Fibroblast of gingiva (primary cell): Measurements from ENCODE around the gene CPNE5.

ENCODE experiments used
- DNase-seq: peaks from one replicate; pipeline ENCODE4 v3.0.0-alpha.2; 2011; ENCODE audit warnings: low read depth

Gene CPNE5

GRCh38 chr6:36760685-36761435 is 78.4 kb downstream of the CPNE5 start:
- DNase-seq = no peak

DNA sequence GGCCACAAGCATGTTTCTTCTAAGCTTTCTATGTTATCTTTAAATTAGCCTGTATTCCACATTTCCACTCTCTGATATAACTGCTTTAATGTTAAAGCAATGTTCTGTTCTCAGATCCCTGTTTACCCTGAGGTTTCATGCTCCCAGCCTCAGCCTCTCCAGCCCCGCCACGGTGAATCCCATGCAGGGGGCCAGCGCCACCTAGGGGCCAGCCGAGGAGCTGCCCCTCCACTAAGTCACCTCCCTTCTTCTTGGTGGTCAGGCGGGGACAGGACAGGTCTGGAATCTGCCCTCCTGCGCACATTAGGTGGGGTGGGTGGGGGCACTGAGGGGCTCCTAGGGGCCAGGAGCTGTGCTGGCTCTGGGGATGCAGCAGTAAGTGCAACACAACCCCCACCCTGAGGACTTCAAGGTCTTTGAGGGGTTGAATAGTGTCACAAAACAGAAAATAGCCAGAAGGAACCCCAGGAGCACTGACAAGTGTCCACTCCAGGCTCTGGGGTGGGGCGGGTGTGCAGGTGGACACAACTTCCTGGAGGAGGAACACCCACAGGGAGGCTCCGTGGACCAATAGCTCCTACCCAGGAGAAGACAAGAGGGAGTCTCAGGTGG is 80.0 kb downstream of the CPNE5 start:
- DNase-seq = peak; percentile 67

DNA sequence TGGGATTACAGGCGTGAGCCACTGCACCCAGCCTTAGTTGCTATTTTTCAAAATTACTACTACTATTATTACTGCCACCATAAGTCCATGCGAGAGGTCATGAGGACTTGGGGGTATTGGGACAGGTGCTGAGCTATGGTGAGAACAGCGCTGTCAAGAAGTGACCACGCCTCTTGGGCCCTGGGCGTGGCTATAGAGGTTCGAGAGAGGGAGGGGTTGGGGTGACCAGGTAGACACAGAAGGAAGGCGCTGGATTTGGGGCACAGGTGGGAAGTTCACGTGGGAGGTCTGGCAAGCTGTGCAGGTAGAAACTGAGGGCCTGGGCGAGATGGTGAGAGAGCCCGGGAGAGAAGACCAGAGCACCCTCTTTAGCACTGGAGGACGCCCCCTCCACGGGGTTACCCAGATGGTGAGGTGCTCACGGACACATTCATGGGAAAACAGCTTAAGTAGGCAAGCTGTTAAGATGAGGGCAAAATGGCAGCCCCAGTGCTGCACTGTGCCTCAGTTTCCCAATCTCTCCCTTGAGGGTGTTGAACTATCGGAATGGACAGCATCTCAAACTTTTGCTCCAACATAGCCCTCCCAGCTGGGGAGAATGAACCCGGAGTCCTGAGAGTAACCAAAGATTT is 80.6 kb downstream of the CPNE5 start:
- DNase-seq = no peak

GRCh38 chr6:36757943-36758508 is 81.2 kb downstream of the CPNE5 start:
- DNase-seq = no peak

GRCh38 chr6:36757206-36757605 is 82.0 kb downstream of the CPNE5 start:
- no peak for DNase-seq

DNA sequence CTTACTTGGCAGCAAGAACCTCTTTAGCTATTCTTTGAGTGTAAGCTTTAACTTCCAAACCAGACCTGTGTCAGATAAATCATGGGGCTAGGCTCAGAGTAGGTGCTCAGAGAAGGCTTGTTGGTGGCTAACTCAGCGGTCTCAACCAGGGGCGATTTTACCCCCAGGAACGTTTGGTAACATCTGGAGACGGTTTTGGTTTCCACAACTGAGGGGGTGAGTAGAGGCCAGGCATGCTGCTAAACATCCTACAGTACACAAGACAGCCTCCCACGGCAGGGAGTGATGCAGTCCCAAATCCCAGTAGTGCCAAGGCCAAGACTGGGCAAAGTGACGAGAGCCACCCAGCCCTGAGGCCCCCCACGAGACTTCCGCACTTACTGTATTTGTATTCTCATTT is 82.5 kb downstream of the CPNE5 start:
- DNase-seq = no peak

- DNase-seq = no peak
Measured at GRCh38 chr6:36755435-36756348, 83.6 kb downstream of the CPNE5 start.

GRCh38 chr6:36754582-36755434 is 84.4 kb downstream of the CPNE5 start:
- no peak for DNase-seq

- no peak for DNase-seq
Measured at GRCh38 chr6:36753671-36754405, 85.4 kb downstream of the CPNE5 start.

DNA sequence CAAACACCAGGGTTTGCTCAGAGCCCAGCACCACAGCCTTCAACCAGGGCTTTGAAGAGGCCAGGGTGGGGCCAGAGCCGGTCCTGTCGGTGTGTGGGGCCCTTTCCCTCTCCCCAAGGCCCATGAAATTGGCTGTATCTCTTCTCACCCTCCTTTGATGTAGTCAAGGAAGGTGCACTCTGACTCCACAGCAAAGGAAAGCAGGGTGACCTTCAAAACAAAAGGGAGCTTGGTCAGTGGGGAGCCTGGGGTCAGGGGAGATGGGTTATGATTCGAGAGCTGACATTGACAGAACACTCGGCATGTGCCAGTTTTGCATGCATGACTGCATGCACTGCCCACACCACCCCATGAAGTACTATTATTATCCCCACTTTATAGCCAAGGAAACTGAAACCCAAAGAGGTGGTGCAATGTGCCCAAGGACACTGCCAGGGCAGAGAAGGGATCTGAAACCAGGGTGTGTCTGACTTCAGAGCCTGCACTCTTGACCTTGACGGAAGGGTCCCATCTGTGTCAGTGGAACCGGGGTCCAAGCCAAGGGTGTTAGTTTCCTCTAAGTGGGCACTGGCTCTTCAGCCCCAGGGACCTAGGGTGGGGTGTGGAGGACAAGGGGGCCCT is 86.2 kb downstream of the CPNE5 start:
- no peak for DNase-seq

DNA sequence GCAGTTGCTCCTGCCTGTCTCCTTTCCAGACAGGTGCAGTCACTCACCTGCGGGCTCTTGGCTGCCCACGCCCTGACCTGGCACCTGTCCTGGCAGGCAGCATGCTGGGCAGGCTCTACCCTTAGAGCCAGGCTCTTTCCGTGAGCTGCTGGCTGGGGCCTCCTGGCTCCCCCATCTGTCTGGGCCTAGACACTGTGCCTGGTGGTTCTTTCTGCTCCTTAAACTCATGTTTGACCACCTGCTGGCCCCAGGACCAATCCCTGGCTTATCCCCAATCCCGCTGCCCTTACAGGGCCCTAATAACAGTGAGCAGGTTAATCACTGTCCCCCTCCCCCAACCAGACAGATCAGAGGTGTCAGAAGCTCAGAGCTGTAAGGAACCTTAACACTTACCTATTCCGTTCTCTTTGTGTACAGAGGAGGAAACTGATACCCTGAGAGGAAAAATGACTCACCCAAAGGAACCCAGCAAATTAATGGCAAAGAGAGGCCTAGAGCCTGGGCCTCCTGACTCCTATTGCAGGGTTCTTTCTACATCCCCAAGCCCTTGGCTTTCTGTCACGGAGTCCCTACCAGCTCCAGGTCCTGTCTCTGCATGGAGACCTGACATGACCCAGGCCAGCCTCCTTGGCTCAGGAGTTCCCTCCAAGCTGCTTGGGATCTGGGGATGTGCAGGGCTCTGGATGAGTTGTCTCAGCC is 86.9 kb downstream of the CPNE5 start:
- DNase-seq = no peak

GRCh38 chr6:36751833-36752186 is 87.4 kb downstream of the CPNE5 start:
- DNase-seq = no peak

- no peak for DNase-seq
Measured at GRCh38 chr6:36751091-36751490, 88.2 kb downstream of the CPNE5 start.

GRCh38 chr6:36749829-36750489 is 89.3 kb downstream of the CPNE5 start:
- no peak for DNase-seq

DNA sequence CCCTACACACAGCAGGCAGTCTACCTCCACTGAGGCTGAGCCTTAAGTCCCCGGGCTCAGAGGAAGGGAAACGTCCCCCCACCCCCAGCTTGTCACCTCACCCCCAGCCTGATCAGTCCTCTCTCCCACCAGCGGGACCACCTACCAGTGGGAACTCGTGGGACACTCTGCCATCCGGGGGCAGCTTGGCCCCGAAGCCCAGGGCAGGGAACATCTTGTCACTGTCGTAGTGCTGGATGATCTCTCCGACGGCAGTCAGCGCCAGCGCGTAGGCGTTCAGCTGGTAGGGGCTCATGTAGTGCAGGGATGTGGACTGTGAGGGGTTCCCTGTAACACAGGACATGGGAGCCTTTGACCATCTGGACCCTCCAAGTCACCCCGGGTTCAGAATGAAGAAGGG is 93.0 kb downstream of the CPNE5 start:
- no peak for DNase-seq

DNA sequence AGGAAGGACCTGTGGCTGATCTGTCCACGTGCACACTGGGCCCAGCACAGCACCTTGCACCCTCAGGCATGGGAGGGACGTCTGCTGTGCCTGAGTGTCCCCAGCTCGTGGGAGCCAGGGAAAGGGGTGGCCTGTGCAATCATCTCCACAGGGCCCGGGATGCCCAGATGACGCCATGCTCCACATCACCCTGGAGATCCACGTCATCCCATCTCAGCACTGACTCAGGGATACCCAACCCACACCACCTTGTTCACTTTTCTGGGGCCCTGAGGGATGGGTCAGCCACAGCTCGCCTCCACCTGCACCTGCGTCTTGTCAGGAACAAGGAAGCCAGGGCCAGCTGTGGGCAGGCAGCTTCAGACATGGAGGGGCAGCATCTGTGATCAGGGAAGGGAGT is 93.4 kb downstream of the CPNE5 start:
- DNase-seq = no peak

GRCh38 chr6:36745283-36745682 is 94.0 kb downstream of the CPNE5 start:
- no peak for DNase-seq

DNA sequence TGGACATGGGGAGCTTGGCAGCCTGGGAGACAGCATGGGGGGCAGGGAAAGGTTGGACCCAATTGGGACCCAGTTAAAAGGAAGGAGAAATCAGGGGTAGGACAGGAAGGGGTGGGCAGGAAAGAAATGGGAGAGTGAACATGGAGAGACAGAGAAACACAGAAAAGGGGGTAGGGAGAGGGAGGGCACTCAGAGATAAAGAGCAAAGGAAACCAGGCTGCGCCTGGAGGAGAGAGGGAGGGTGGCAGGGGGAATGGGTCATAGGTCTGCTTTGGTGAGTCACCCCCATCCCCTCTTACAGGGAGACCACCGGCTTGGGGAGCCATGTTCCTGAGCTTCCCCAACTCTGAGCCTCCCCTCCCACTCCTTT is 95.0 kb downstream of the CPNE5 start:
- DNase-seq = no peak
